NCI-H2029 treated with DMSO at 0.1 percent for 48 hours (cell line): Measurements from ENCODE around the gene NRG3.
"Not testable (repeated sequence)": the region's sequence is repeated elsewhere in the genome, so short reads cannot be mapped to it uniquely, and the experiment has no call there.

Source experiments
- DNase-seq: peaks from one replicate; lab custom pipeline; 2025; lab: John Stamatoyannopoulos, UW

Gene NRG3

GRCh38 chr10:81959016-81959415 is 84.0 kb downstream of the NRG3 start:
- DNase-seq: no peak

DNA sequence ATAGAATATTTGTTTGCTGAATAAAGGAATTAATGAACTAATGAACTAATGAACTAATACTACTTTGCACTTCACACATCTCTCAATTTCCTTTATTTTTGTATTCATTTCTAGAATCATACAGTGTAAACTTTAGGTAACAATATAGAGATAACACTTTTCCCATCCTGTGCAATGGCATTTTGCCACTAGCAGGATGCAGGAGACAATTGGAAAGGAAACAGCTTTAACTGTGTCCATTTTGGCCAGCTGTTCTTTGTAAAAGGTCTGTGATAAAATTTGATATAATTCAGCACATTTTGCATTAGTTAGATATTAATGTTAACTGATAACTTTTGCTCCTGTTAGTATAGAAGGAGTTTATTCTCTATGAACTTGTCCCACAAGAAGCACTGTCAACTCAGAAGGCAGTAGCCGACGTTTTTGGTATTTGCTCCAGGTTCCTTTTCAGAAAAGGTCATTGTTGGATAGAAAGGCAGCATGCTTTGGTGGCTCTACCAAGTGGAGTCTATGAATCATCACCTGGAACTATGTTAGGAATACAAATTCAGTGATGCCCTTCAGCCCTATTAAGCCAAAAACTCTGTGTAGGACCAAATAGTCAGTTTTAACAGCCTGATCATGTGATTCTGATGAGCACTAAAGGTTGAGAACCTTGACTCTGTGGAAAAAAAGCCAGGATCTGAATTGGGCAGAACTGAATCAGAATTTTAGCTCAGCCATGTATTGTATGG is 86.6 kb downstream of the NRG3 start:
- no peak for DNase-seq

DNA sequence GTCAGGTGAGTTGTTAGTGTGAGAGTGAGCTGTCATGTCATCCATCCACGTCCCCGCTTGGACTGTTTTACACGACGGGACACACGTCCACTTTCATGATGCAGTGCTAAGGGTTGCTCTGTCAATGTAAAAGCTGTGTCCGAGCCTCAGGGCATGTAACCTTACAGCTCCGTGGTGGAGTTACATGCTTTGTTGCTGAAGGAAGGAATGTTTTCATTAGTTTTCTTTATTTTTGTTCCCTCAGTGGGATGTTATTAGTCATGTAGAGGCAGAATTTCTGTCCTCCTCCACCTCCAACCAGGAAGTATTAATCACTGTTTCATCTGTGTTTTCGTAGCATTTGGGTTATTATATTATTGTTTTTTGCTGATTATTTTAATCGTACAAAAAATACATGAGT is 88.6 kb downstream of the NRG3 start:
- no peak for DNase-seq

DNA sequence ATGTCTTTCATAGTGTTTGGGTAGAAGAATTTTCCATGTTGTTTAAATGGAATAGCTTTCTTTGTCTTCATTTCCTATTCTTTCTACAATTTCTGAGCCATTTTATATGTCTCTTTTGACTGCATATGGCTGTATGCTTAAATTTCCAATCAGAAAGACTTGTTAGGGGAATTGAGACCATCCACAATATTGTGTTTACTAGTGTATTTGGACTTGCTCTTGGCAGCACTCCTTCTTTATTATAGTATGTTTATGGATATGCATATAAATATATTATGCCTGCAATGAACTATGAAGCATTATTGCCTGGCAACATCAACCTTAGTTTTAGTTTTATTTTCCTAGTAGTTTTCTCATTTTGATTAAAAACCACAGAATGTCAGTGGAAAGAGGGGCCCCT is 92.7 kb downstream of the NRG3 start:
- no peak for DNase-seq

DNA sequence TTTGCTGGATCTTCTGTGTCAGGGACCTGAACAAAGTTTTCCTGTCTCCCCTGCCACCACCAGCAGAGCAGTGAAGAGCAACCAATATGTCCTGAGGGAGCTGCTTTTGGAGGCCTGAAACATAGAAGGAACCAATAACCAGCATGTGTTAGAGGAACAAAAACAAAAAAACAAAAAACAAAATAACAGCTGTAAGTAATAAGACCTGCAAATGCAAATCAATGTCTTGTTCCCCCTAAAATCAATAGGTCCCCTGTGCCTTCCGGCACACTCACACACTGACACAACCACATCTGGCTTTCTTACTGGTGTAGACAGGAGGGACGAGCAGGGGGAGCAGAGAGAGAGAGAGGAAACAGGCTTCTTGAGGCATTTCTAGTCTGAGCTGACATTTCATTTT is 94.1 kb downstream of the NRG3 start:
- no peak for DNase-seq

GRCh38 chr10:81978238-81978637 is 103.2 kb downstream of the NRG3 start:
- DNase-seq: no peak

DNA sequence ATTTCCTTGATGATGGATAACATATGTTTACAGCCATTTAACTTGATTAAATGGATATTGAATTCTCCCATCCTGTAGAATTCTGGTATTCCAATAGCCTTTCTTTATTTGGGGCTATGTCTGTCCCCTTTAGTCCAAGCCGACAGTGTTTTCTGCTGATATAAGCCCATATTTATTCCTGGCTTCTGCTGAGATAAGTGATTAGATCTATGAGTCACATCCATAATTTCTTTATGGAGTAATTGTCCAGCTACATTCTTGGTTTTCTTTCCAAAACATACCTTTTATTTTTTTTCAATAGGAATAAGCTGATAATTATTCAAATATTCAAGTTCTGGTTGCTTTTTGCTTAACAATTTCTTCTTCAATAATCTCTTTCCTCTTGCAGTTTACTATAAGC is 106.7 kb downstream of the NRG3 start:
- DNase-seq: no peak

GRCh38 chr10:81984428-81984827 is 109.4 kb downstream of the NRG3 start:
- DNase-seq: no peak

DNA sequence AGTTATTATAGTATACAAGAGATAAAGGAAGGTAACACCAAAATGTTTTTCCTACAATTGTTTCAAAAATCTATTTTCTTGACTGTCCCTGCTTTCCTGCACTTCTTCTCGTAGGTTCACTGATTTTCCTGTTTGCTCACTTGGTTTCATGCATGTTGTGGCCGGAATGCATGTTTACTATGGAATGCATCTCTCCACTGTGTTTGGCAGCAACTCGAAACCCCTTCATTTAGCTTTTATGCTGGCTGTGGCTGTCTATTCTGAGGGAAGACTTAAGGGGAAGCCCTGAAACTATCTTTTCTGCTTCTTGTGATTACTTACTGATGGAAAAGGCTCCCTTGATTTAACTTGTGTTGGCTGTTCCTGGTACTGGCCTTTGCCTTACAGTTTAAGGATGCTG is 120.3 kb downstream of the NRG3 start:
- DNase-seq: no peak

GRCh38 chr10:81996927-81997326 is 121.9 kb downstream of the NRG3 start:
- no peak for DNase-seq

DNA sequence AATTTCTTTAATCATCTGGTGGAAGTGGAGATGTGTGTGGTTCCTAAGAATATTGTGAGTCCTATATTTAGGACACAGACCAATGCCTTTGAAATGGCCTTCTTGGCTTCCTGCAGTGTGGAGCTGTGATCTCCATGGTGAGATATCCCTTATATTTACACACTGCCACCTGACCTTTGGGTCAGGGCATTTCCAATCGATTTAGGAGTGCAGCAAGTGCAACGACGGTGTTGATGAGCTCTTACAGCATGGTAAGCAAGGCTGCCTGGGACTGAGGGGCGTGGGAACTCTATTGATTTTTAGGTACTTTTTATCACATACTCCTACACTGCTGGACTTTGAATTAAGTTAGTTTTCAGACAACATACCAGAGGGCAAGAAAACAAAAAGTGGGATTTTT is 146.0 kb downstream of the NRG3 start:
- no peak for DNase-seq

DNA sequence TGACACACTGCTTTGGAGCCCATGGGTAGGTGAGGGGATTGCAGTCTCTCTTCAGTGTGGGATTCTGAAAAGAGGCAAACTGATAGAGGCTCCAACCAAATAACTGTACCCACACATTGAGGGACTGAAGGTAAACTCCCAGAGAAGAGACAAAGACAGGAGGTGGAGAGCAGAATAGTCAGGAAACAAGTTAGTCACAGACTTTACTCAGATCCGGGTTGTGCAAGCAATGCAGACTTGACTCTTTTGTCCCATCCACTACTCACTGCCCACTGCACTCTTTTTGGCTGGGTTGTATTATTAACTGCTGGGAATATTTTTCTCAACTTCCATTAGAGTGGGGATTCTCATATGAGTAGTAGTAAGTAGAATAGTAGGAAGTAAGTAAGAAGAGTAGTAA is 152.7 kb downstream of the NRG3 start:
- no peak for DNase-seq

GRCh38 chr10:82037076-82037475 is 162.1 kb downstream of the NRG3 start:
- no peak for DNase-seq

- no peak for DNase-seq
These were observed 163.6 kb downstream of the NRG3 start for GRCh38 chr10:82038587-82038986.

DNA sequence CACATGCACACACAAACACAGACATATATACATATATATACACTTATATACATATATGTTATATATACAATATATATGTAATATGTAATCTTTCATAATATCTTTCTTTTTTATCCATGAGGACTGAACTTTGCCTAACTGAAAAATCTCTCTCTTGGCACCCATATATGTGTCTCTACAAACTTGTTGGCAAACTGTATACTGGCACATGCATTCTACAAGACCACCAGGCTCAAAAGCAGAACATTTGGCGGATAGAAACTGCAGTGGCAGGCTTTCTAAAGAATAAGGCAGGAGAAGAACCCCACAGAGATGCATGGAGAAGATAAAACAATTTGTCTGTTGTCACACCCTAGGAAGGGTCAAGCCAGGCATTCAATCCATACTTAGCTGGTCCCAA is 165.3 kb downstream of the NRG3 start:
- DNase-seq: no peak

- no peak for DNase-seq
These were observed 166.0 kb downstream of the NRG3 start for GRCh38 chr10:82041018-82041417.

GRCh38 chr10:82056391-82056790 is 181.4 kb downstream of the NRG3 start:
- no peak for DNase-seq

- DNase-seq: not testable (repeated sequence)
These were observed 192.2 kb downstream of the NRG3 start for GRCh38 chr10:82067192-82067591.

- no peak for DNase-seq
These were observed 193.5 kb downstream of the NRG3 start for GRCh38 chr10:82068501-82068900.

- DNase-seq: no peak
These were observed 196.2 kb downstream of the NRG3 start for GRCh38 chr10:82071231-82071630.

GRCh38 chr10:82072124-82072523 is 197.1 kb downstream of the NRG3 start:
- no peak for DNase-seq

- no peak for DNase-seq
These were observed 200.6 kb downstream of the NRG3 start for GRCh38 chr10:82075605-82076004.

DNA sequence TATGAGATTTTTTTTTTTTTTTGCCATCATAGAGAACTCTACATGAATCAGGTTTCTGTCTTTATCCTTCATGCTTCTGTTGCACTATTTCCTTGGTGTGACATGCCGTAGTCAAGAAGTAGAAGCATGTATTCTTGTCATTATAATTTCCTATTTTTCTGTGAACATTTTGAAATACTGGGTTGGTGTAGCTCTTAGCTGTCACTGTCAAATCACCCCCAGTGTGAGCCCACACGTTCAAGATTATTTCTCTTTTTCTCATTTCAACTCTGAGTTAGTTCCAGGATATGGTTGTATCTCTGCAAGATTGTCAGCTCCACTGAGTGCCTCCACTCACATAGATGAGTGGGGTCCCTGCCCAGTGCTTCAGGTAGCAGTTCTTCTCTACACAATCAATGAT is 209.5 kb downstream of the NRG3 start:
- no peak for DNase-seq

DNA sequence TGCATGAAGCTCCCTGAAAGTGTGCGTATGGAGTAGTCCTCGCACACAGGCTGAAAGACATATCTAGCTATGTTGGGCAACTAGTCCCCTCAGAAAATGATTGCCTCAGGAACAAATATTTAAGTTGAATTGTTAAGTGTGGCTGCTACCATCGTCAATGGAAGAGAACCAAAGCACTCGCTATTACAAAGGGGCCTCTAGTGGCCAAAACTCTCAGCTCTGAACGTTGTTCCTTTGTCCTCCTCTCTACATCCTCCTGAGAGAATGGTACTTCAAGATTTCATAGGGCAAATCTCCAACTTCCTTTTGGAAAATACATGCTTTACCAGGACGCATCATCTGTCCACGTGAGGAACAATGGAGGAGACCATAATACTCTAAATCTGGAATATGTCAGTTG is 209.9 kb downstream of the NRG3 start:
- DNase-seq: no peak

- DNase-seq: no peak
These were observed 214.3 kb downstream of the NRG3 start for GRCh38 chr10:82089327-82089726.
